HT1080 (cell line): ENCODE data around the gene AQP1. TPM values are rescaled to one million over a fixed set of nuclear protein-coding genes. Genes with fewer than 3 reads are reported as not detected.

Experiments used
- DNase-seq: peaks from one replicate; pipeline ENCODE4 v3.0.0-alpha.2; 2015; ENCODE audit warnings: low read depth
- total RNA-seq: library from RNA; depleted of rRNA; stranded (reverse); fragments of >200 nt; shearing (Covaris generic); gene quantifications from 2 replicates; pipeline ENCODE4 v1.2.3, GENCODE V29; 2014

AQP1 gene
- total RNA-seq, 1 experiment from 2014 or later, result not detected

DNA sequence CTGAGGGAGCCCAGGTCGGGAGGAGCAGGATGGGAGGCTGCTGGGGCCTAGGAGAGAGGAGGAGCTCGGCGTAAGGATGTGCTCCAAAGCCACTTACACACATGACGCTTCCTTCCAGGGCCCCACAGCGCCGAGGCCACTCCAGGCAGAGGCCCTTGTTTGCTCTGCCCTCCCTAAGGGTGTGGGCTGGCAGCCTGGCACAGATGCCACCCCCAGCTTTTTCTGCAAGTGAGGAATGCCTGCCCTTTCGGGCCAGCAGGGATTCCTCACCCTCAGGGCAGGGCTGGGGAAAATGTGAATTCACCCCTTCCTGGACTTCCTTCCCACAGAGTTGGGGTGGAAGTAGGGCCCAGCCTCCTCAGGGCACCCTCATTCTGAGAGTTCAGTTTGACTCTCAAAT is 5.6 kb upstream of the AQP1 start:
- no peak for DNase-seq

DNA sequence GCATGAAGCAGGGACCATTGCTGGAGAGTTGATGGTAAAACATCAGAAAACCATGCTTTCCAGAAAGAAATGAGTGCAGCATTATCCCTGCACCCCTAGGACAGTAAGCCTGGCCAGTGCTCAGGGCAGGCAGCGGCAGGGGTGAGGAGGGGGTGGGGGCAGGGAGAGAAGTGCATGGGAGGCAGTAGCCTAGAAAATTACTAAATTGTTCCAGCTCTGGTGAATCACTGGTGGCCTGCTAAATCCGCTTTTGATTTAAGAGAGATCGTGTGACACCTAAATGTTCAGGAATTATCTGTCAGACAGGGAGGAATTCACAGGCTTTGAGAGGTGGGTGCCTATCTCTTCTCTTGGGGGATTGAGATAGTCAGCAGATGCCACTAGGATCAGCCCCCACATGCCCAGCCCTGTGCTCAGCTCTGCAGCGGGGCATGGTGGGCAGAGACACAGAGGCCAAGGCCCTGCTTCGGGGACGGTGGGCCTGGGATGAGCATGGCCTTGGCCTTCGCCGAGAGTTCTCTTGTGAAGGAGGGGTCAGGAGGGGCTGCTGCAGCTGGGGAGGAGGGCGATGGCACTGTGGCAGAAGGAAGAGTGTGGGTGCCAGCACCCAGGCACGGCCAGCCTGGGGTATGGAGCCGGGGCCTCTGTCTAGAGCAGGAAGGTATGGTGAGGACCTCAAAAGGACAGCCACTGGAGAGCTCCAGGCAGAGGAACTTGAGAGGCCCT is 5.0 kb upstream of the AQP1 start:
- DNase-seq, result no peak

DNA sequence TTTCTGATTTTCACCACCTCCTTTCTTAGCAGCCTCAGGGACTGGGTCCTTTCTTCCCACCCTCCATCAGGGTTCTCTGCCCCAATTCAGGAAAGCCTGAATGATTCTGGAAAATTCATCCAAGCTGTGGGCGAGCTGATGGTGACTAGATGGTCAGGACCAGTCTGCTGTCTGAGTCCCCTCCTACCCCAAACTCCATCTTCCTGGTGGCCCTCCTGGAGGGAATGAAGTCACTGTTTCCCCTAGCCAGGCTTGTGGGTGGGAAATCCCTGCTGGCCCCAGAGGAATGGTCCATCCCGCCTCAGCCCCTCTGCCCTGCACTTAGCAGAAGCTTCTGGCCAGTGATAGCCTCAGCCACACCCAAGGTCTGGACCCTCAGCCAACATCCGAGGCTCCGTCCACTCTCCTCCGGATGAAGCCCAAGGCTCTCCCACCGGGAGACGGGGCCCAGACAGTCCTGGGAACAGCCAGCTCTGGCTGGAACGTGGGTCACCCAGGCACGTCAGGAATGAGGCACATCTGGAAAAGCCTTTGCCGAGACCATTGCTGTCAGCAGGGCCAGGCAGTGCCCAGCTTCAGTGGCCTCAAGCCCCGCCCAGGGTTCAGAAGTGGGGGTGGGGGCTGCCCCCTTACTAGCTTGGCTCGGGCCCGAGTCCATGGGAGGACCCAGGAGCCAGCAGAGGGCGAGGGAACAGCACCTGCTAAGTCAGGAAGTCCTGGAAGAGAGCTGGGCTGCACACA is 4.0 kb upstream of the AQP1 start:
- no peak for DNase-seq

DNA sequence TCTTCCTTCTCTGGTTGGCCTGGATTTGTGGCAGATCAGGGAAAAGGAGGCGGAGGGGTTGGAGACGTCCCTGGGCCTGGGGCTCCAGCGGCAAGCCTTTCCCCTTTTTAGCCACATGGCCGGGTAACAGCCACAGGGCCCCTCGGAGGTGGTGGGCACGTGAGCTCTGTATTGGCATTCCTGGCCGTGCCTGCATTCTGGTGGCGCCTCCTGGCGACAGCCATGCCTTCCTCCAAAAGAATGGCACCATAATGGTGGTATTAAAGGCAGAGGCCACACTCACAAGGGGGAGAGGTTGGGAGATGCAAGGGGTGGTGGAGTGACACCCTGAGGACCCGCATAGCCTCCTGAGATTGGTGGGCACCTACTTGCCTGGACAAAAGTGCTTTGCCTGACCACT is 3.0 kb upstream of the AQP1 start:
- peak; percentile 33 for DNase-seq

DNA sequence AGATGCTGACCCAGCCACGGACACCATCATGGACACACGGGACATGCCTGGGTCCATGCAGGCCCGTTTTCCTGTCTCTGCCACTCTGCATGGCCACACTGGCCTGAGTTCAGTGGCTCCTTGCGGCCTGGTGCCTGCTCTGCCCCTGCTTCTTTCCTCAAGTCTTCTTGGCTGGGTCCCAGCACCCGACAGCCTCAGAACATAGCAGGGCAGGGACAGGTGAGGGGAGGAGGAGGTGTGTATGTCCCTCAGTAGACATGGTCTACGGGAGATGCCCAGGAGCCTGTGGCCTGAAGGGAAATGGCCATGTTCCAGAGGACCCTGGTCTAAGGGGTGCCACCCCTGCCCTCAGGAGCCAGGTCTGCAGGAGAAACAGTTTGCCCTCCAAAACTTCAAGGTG is 2.2 kb upstream of the AQP1 start:
- no peak for DNase-seq

DNA sequence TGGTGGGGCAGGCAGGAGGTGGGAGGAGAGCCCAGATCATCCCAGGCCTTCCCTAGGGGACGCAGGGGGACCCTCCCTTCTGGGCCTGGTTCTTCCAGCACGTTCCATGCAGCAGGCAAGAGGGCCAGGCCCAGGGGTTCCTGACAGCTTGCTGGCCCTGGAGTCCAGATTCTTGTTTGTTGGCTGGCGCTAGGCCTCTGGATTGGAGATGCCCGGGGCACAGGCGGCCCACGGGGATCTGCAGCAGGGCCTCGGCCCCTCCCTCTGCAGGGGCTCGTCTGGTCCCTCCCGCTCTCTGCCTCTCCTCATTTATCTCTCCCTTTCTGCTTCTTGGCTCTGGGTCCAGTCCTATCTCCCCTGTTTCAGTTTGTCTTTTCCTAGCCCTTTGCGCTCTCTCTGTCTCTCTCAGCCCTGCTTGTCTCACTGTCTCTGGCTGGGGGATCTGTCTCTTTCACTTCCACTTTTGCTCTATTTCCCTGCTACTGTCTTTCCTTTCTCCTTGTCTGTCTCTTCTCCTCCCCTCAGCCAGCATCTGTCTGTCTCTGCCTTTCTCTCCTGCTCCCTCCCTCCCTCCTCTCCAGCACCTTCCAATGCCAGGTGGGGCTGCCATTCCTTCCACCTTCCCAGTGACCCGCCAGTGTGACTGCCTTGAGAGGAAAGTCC is 1.1 kb upstream of the AQP1 start:
- no peak for DNase-seq

DNA sequence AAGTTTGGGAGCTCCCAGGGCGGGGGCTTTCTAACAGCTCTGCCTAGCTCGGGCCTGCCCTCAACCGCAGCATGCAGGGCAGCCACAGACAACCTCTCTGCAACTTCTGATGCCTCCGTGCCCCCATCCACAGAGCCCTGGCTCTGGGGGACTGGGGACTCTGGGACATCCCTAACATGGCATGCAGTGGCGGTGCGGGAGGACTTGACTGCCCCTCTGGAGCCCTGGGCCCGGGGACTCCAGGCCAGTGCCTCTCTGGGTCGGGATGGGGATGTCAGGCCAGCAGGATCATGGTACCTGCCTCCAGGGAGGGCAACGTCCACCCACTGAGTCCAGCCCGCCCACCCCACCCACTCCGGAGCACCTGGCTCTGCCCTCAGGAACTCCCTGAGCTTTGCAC is 520 bp upstream of the AQP1 start:
- DNase-seq, result no peak

DNA sequence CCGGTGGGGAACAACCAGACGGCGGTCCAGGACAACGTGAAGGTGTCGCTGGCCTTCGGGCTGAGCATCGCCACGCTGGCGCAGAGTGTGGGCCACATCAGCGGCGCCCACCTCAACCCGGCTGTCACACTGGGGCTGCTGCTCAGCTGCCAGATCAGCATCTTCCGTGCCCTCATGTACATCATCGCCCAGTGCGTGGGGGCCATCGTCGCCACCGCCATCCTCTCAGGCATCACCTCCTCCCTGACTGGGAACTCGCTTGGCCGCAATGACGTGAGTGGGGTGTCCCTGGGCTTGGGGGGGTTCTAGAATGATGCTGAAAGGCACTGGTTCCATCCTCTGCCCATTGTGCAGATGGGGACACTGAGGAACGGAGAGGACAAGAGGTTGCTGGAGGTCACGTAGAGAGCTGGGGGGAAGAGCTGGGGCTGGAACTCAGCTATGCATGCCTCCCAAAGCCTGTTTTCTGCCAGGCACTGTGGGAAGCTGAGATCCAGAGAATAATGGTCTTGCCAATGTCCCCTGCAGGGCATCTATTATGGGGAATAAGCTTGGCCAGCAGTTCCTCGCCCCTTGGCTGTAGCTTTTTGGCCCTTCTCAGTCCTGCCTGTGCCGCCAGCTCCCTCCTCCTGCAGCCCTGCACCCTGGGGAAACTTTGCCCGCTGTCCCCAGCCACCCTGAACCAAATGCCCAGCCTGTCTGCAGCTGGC is 523 bp downstream of the AQP1 start:
- no peak for DNase-seq

DNA sequence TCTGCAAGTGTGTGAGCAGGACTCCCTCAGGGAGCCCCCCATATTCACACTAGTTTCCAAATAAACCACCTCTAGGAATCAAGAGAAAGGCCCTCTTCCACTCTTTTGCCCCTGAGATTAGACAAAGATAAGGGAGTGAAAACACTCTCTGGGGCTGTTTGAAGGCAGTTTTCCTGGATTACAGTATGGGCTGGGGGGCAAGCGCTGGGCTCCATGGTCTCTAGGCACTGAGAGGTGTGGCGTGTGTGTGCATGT is 1.0 kb downstream of the AQP1 start:
- no peak for DNase-seq

DNA sequence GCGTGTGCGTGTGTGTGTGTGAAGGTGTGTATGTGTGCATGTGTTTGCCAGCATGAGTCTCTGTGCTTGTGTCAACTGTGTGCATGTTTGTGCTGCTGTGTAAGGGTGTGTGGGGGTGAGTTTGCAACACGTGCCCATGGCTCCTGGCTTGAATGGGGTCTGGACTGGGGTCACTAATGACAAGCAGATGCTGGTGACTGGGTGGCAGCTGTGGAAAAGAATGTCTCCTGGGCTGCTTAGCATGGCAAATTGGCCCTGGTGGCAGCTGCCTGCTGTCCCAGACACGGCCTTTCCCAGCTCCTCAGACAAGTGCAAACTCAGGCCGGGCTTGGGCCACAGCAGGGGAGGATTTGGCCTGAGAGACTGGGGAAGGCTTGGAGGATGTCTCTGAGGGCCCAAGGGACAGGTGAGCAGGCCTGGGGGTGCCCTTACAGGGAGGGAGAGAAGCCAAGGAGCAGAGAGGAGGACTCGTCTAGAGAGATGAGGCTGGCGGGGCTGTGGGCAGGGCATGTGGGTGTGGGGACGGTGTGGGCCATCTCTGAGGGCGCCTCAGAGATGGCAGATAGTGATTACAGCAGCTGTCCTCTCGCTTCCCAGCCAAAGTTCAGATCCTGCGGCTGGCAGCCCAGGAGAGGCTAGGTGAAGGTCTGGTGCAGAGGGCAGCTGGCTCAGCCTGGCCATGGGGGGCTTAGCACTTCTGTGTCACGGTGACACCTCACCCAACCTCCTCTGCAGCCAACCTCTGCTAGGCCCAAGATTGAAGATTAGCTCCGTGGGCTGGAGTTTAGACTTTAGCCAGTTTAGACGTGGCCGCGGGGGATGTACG is 1.5 kb downstream of the AQP1 start:
- no peak for DNase-seq

DNA sequence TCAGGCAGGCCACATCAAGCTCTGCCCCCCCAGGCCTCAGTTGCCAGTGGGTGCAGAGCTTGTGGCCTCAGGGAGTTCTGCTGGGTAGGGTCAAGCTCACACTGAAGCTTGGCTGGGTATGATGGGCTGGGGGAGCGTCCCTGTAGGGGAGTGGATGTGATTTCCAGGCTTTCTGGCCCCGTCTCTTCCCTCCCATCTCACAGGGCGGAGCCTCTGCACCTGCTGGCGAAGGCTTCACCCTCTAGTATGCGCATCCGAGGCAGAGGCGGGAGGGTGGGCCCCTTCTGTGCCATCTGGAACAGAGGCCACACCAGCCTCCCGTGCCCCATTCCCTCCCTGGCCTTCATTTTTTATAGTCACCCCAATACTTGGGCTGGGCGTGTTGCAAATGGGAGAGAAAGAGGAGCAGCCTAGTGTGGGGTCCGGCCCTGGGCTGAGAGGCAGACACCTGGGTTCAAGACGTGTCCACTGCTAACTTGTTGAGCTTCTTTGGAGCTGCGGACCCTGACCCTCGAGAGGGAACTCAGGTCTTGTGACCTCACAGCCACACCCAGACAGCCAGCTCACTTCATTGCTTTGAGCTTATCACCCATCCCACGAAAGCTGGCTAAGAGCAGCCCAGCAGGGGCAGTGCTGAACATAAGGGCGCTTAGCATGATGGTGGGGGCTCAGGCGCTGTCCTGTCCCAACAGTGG is 2.3 kb downstream of the AQP1 start:
- DNase-seq, result no peak

DNA sequence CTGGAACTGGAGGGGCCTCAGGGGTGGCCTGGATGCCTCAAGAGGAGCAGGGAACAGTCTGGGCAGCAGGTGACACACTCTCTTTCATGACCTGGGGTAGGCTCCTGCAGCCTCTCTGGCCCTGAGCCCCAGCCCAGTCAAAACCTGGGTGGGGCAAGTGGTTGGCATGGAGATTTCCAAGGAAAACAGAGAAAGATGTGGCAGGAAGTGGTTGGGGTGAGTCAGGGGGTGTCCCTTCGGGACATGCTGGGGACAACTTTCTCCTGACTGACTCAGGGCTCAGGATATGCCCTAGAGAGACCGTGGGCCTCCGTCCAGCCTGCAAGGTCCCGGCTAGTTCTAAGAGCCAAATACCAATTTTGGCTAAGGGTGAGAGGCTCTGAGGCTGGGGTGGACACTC is 2.9 kb downstream of the AQP1 start:
- peak; percentile 87 for DNase-seq

DNA sequence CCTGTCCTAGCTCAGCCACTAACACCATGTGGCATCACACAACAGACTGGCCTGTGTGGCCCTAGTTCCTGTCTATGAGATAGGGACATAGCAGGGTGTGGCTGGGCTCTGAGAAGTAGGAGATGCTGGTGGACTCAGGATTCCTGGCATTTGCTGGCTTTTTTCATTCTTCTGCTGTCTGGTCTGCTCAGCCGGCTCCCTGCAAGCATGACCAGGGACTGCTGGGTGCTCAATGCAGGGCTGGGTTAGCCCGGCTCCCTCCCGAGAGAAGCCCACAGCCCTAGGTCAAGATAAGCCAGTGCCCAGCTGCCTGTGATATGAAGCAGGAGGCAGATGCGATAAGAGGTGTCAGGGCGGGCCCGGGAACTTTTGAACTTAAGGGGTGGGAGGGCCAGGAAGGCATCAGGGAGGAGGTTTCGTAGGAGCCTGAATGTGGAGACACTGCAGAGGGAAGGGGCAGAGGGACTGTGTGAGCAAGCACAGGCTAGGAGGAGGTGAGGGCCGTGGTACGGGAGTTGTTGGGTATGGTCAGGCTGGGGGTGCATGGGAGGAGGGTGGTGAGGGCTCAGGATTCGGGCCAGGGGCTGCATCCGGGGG is 3.5 kb downstream of the AQP1 start:
- peak; percentile 24 for DNase-seq

DNA sequence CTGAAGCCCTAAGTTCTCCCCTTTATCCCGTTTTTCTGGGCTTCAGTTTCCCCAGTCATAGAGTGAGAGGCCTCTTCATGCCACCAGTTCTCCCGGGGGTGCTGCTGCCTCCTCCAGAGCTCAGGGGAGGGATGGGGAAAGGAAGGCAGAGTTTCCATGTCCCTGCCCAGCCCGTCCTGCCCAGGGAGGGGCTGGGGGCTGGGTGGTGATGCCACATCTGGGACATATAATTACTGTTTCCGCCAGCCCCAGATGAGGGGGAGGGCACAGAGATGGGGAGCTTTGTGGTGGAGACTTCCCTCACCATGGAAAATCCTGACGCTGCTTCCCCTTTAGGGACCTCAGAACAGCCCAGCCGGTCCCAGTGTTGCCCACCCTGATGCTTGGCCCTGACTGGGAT is 4.1 kb downstream of the AQP1 start:
- DNase-seq, result no peak

DNA sequence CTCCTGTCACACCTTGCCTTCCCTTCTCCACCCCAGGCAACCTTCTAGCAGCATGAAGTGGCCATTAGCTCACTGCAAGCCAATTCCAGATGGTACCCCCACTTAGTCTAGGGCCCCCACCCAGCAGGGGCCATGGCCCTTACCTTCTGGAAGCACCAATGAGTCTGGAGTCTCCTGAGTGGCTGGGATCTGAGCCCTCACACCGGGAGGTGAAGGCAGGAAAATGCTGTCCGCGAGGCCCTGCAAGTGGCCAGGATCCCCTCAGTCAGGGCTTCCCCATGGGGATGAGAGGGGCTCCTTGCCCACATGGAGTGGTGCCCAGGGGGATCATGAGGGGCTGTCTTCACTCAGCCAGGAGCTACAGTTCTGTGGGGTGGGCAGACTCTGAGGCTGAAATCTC is 4.6 kb downstream of the AQP1 start:
- DNase-seq, result no peak

DNA sequence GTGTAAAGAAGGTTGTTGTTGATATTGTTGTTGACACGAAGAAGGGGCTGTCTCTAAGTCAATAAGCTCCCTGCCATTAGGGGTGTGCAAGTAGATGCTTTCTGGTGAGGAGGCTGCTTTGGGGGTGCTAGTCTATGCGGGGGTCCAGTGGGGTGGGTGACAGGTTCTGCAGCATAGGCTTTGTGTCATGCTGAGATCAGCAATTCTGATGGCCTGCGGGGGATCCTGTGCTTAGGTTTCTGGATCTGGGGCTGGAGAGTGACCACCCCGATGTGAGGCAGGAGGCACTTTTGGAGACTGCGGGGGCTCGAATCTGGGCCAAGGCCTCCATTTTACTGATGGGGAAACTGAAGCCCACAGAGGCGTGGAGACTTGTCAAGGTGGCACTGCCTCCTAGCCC is 5.1 kb downstream of the AQP1 start:
- DNase-seq, result no peak

DNA sequence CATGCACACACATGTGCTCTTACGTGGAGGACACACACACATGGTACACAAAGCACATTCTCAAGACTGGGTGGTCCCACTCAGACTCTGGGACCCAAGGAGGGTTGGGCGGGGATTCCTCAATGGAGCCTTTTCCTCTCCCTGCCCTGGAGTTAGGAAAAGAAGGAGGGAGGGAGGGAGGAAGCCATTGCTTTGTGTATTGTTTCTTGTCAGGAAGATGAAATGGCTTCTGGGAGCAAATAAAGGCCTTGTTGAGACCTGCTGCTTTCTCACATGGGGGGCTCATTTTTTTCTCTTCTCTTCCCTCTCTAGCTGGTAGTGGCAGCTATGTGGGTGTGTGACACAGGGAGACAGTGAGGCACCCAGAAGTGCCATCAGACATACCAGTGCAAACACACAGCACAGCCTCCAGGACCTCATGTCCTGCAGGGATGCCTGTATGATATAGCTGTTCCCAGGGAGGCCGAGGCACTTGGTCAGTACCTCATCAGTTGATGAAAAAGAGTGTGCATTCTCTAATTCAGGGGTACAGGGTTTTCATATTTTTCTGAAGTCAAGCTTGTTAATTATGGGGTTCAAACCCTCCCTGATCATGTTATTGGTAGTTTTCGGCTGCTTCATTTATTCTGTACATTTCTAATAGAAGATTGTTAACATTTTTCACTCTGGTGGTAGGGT is 5.7 kb downstream of the AQP1 start:
- DNase-seq, result no peak

DNA sequence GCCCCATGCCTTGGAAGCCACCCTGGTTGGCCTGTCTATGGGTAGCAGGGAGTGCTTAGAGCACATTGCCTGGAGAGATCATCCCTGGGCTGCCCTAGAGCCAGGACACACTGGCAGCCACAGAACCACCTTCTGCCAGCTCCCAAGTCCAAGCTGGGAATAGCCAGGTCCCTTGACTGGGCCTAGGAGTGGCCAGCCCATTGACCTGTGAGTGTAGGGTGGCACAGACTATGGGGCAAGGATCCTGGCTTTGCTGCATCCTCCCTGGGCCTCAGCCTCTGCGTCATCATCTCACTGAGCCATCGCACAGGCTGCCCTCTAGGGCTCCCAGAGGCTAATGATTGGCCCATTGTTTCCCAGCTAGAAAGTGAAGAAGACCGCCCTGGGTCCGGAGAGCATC is 7.0 kb downstream of the AQP1 start:
- no peak for DNase-seq

DNA sequence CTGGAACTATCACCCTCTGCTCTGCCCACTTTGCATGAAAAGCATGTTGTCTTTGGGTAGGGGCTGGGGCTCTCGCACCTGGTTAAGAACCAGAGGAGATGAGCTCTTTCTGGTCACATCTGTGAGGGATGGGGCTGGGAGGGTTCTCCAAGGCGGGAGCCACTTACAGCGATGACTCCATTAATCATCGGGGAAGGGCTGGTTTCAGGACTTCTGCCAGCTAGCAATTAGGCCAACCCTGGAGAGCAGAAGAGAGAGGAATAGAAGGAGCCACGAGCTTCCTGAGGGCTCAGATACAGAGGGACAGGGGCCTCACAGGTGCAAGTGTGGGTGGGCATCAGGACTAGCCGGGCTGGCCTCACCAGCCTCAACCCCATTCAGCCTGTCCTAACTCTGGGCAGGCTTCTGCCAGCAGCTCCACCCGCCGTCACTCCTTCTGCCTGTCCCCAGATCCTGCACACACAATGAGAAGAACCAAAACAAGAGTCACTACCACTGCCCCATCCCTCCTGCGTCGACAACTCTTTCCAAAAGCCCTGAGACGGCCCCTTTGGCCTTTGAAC is 8.4 kb downstream of the AQP1 start:
- no peak for DNase-seq
